Nephron (organoid): ENCODE results near the gene RIN1.

ENCODE experiments used
- H3K27ac Mint-ChIP-seq, 3 experiments: 2 replicates each; pipeline ENCODE4 v1.8.0; 2020; ENCODE audit warnings: mixed read lengths in 3 of 3, mild to moderate bottlenecking in 2 of 3, moderate library complexity in 1 of 3
- H3K27me3 Mint-ChIP-seq: 2 replicates; pipeline ENCODE4 v1.8.0; 2021; ENCODE audit warnings: low read depth, mild to moderate bottlenecking, moderate library complexity, mixed read lengths
- H3K36me3 Mint-ChIP-seq: 2 replicates; pipeline ENCODE4 v1.8.0; 2020; ENCODE audit warnings: low read depth, mixed read lengths
- H3K4me1 Mint-ChIP-seq: 2 replicates; pipeline ENCODE4 v1.8.0; 2020; ENCODE audit warnings: mixed read lengths
- H3K4me3 Mint-ChIP-seq, 3 experiments: 2 replicates each; pipeline ENCODE4 v1.8.0; 2020; ENCODE audit warnings: mild to moderate bottlenecking in 3 of 3, mixed read lengths in 3 of 3, moderate library complexity in 2 of 3
- H3K9me3 Mint-ChIP-seq: 2 replicates; pipeline ENCODE4 v1.8.0; 2020; ENCODE audit warnings: mixed read lengths
- TF ChIP-seq, protein P1 (sequence below), 3 experiments: fragments of 200-600 bp; sonication (generic); IDR thresholded peaks; one replicate each; pipeline ENCODE4 v1.5.0; 2021; ENCODE audit warnings: antibody characterized with exemption in 3 of 3; ENCODE audit not compliant: unreplicated experiment in 3 of 3

Gene RIN1

DNA sequence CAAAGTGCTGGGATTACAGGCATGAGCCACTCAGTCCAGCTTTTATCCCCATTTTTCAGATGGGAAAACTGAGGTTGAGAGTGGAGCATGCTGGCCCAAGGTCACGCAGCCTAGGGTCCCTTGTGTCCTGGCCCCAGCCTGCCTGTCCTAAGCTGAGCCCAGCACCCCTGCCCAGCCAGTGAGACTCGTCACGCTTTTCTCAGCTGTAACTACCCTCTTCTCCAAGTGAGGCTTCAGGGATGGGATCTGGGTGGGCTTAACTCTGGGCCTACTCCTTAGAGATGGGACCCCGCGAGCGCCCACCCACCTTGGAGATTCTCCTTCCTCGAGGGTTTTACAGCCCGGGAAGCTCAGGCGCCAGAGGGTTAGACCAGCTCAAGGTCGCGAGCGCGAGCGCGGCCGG is 44.9 kb downstream of the RIN1 start:
- Mint-ChIP-seq H3K27me3 (peaks cover 55% of the 10 kb centered on the region), H3K27ac (no peak overlapping the region), H3K4me3 (peak overlapping the region; percentile 86 to 92 (median 89)), H3K4me1 (peaks cover 20% of the 10 kb centered on the region), H3K9me3 (no peaks in the 10 kb centered on the region), H3K36me3 (no peaks in the 10 kb centered on the region)
- TF ChIP-seq, protein P1, sequence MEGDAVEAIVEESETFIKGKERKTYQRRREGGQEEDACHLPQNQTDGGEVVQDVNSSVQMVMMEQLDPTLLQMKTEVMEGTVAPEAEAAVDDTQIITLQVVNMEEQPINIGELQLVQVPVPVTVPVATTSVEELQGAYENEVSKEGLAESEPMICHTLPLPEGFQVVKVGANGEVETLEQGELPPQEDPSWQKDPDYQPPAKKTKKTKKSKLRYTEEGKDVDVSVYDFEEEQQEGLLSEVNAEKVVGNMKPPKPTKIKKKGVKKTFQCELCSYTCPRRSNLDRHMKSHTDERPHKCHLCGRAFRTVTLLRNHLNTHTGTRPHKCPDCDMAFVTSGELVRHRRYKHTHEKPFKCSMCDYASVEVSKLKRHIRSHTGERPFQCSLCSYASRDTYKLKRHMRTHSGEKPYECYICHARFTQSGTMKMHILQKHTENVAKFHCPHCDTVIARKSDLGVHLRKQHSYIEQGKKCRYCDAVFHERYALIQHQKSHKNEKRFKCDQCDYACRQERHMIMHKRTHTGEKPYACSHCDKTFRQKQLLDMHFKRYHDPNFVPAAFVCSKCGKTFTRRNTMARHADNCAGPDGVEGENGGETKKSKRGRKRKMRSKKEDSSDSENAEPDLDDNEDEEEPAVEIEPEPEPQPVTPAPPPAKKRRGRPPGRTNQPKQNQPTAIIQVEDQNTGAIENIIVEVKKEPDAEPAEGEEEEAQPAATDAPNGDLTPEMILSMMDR (IDR thresholded peaks at IDR 0.05; ENCODE audit: unreplicated experiment in 3 of 3) = no peak

DNA sequence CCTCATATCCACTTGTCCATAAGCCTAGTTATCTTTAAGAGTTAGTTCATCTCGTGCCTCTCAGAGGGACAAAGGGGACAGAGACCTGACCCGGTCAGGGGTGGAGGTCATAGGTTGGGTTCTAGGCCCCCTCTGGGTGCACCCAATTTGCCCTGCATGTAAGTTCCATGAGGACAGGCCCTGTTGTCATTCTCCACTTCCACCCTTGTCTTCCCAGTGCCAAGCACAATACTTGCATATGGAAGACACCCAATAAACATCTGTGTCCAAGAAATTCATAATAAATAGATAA is 46.0 kb downstream of the RIN1 start:
- Mint-ChIP-seq H3K36me3 (no peaks in the 10 kb centered on the region), H3K27ac (peak overlapping the region in 2 of 3 experiments; percentile 8 to 18), H3K9me3 (no peaks in the 10 kb centered on the region), H3K27me3 (peaks cover 49% of the 10 kb centered on the region), H3K4me1 (peaks cover 20% of the 10 kb centered on the region), H3K4me3 (peak overlapping the region; percentile 86 to 92 (median 89))
- TF ChIP-seq, protein P1 (IDR thresholded peaks at IDR 0.05; ENCODE audit: unreplicated experiment in 3 of 3) = no peak

DNA sequence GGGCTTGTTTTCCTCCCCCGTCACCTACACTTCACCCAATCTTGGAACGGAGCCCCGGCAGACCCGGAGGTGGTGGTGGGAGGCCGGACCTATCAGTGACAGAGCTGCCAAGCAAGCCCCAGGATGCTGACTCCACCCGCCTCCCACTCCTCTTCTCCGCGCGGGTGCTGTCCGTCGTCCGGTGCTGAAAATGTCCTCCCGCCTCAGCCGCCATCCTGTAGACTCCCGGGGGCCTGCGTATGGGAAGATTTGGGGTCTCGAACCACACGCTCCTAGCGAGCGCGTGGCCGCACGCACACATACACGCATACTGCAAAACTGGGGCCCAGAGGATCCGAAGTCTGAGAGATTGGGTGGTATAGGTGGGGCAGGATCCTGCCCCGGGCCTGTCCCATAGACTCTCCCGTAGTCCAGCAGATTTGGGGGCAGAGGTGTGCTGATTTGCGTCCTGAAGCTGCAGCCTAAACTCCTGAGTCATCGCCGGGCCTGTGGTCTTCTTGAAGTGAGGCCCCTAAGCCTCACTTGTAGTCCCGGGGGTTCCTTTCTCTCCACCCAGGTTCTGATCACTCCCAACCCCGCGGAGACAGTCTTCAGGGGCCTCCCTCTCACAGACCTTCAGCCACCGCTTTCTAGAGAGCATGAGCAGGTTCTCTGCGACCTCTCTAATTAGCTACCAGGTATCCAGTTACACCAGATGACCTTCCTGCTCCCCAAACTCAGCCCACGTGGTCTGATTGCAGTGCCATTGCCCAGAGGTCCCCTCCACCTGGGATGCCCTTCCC is 46.5 kb downstream of the RIN1 start:
- Mint-ChIP-seq H3K36me3 (no peaks in the 10 kb centered on the region), H3K4me1 (peaks cover 20% of the 10 kb centered on the region), H3K27ac (peak overlapping the region; percentile 93 to 96 (median 94)), H3K27me3 (peaks cover 49% of the 10 kb centered on the region), H3K4me3 (peak overlapping the region; percentile 86 to 92 (median 89)), H3K9me3 (no peaks in the 10 kb centered on the region)
- TF ChIP-seq, protein P1 (IDR thresholded peaks at IDR 0.05; ENCODE audit: unreplicated experiment in 3 of 3) = no peak

DNA sequence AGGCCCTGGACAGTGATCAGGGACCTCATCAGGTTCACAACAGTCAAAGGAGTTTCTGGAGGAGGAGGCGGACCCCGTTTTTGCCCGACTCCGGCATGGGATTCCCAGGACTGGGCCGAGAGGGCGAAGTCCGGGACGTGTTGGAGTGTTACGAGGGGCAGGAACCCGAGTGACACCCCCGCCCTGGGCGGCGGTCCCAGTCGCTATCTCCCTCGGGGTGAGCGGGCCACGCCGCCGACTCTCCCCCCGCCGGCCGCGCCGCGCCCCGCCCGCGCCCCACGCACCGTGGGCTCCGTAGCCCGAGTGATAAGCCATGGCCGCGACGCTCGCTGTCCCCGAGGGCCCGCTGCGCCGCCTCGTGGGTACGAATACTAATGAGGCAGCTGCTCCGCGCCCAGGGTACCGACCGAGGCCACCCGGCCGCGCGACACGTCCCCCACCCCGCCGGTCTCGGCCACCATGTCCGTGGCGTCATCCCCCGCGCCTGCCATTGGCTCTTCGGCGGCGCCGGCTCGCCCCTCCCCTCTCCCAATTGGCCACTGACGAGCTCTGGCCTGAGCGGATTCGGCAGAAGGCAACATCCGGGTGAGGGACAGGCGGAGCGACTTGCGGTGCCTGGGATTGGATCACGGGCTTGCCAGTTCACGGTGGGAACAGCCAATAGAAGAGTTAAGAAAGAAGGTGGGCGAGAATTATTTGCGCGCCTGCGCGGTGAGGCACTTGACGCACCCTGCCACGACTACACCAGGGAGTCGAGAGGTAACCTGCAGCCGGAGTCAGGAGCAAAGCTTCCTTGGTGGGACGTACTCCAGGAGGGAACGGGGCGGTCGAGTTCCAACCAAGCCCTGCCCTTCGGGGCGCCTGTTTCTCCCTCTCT is 47.3 kb downstream of the RIN1 start, which contains the start of gene YIF1A:
YIF1A (minus strand) TSS at position 473 of the 877 bp plus-strand sequence; CDS start at position 315, 158 bp downstream.
- TF ChIP-seq, protein P1 (IDR thresholded peaks at IDR 0.05; ENCODE audit: unreplicated experiment in 3 of 3) = no peak
- peaks cover 42% of the 10 kb centered on the region for H3K27me3 Mint-ChIP-seq
- H3K9me3 Mint-ChIP-seq = no peaks in the 10 kb centered on the region
- H3K27ac Mint-ChIP-seq = peak within 1 kb of the TSS; percentile 93 to 96 (median 94)
- peak within 1 kb of the TSS; percentile 86 to 98 (median 92) for H3K4me3 Mint-ChIP-seq
- no peaks in the 10 kb centered on the region for H3K36me3 Mint-ChIP-seq
- peaks cover 20% of the 10 kb centered on the region for H3K4me1 Mint-ChIP-seq

DNA sequence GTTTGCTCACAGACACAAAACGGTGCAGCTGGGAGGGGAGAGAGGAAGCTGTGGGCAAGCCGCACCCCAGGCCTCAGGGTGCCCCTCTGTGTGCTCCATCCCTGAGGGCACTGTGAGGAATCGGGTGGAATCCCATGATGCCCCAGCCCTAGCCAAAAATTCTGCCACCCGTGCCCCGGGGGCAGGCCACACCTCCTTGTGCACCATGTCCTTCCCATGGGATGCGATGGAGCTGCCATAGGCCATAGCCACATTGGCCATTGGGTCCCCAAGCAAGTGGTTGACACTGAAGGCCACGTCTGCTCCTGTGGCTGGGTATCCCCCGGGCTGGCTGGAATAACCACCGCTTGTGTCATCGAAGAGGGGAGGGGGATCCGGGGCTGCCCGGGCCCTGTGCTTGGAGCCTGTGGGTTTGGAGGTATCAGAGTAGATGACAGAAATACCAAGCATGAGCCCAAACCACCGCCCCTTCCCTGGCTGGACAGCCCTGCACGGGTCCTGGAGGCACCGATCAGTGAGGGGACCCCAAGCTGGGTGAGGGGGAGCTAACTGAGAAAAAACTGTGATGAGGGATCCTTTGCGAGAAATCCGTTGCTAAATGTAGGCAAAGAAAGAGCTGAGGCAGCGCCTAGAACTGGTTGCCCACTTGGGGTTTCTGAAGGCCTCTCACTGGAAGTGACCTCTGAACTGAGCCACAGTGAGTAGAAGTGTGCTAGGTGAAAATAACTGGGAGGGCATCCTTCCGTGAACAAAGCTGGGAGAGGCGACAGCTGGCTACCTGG is 48.2 kb downstream of the RIN1 start:
- H3K27ac Mint-ChIP-seq = peak overlapping the region; percentile 64 to 89 (median 87)
- H3K4me3 Mint-ChIP-seq = peak overlapping the region; percentile 86 to 98 (median 92)
- peaks cover 34% of the 10 kb centered on the region for H3K27me3 Mint-ChIP-seq
- H3K4me1 Mint-ChIP-seq = peaks cover 20% of the 10 kb centered on the region
- no peaks in the 10 kb centered on the region for H3K36me3 Mint-ChIP-seq
- H3K9me3 Mint-ChIP-seq = no peaks in the 10 kb centered on the region
- TF ChIP-seq, protein P1 (IDR thresholded peaks at IDR 0.05; ENCODE audit: unreplicated experiment in 3 of 3) = no peak
